Activated gamma-delta T cell treated with Interleukin-2 at 50 U/mL for 16 hours (primary cell): ENCODE data around the gene DNAJC11.

ENCODE experiments used
- DNase-seq: peaks from one replicate; pipeline ENCODE4 v3.0.0-alpha.2; 2020

The DNAJC11 gene

DNA sequence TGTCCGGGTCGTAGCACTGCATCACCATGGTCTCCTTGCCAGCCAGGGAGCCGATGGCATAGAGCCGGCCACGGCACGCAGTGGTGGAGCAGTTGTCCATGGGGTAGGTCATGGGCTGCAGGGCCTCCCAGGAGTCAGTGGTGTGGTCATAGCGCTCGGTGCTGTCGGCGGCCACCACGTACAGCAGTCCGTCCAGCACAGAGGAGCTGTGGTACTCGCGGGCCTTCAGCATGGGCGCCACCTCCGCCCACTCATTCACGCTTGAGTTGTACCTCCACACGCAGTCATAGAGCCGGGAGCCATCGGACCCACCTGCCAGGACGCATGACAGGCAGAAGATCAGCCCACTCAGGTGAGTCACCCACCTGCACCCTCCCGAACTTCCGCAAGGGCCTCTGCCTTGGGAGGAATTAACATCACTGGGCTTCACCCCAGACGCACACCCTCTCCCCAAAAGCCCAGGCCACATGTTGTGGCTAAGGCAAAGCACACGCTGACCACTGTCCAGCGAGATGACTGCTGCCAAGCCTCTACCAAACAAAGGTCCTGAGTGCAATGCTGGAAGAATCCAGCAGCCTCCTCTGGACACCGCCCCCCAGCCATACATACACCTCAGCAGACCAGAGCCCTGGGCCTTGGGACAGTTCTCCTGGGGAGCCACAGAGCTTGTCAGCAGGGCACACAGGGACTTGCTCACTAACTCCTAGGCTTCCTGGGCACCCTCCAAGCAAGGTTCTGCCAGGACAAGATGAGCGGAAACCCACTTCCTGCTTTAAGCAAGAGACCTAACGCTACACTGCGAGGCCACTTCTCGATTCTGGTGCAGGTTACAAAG, 102.3 kb downstream of the DNAJC11 start:
- peak; percentile 50 for DNase-seq

DNA sequence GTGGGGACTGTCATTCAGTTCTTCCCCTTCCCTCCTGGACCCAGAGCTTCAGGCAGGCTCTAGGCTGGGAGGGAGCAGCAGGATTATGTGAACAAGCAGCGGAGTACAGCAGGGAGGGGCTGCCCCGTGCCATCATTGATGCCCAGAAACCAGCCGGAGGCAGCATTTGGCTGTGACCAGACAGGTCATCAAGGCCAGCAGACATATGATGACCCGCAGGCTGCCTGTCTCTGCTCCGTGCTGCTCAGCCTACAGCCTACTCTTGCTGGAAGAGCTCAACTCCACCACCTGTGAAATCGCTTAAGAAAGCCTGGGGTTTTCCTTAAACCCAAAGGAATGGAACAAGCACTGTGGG, 103.9 kb downstream of the DNAJC11 start:
- DNase-seq = no peak

DNA sequence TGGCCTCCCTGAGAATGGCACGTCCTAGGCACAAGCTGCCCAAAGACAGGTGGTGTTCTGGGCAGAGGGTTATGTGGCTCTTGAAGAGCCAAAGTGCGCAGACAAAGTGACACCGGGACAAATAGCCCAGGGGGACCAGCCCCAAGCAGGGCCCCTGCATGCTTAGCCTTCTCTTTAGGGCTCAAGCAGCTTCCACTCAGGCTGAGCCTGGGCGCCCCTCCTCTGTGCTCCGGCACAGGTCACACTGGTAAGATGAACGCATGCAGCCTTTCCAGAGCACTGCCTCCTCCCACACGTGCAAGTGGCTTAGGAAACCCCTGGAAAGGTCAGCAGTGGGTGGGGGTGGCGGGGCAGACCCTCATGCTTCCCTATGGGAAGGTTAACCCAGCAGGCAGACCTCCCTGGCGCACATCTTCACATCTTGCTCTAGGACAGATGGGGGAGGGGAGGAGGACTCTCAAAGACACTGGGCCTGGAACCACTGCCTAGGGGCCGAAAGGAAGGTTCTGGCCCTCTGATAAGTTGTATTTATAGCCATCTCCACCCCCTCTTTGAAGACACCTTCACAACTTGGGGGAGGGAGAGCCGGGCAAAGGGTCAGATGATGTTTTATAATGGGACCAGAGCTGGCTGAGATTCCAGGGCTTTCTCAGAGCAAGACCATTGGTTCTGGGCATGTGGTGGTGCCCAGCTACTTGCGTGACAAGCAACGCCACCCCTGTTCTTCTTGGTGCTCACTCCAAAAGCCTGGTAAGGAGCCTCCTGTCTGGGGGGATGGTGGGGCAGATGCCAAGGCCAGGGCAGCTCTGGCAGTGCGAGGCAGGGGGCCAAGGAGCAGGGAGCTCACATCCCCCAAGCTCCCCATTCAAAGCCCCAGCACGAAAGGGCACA, 104.5 kb downstream of the DNAJC11 start:
- DNase-seq = no peak

DNA sequence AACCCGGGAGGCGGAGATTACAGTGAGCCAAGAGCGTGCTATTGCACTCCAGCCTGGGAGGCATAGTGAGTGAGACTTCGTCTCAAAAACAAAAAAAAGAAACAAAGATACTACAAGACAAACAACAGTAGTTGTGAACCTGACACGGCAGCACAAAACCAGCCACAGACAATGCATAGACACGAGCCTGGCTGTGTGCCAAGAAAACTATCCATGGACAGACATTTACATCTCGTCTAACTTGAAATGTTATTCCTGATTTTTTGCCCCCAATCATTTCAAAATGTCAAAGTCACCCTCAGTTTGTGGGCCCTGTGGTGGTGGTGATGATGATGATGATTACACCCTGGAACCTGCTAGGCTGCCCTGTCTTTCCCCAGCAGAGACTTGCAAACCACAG, 105.3 kb downstream of the DNAJC11 start:
- DNase-seq = no peak

DNA sequence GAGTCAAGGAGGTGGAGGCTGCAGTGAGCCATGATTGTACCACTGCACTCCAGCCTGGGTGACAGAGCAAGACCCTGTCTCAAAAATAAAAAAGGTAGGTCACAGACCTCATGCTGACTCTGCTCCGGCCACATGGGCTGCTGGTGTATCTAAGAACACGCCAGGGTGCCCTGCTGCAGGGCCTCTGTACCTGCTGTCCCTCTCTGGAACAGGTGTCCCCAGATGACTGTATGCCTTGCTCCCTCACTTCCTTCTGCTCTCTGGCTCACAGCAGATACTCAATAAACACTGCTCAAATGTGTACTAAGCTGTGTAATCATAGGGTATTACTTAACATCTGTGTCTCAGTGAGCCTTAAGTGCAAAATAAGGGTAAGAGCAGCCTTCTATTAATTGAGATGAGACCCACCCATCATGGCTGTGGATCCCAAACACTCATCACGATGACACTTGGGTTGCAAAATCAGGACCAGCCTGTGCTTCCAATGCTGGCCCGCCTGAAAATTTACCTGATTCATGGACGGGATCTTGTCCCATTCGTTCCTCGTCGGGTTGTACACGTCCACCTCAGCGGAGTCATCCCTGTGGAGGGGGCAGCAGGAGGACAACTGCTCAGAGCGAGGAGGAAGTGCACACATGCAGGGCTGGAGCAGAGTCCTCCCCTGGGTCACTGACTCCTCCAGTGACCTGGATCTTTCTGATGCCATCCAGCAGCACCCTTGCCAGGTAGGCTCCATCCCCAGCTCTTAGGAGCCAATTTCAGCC, 106.5 kb downstream of the DNAJC11 start:
- DNase-seq = no peak

DNA sequence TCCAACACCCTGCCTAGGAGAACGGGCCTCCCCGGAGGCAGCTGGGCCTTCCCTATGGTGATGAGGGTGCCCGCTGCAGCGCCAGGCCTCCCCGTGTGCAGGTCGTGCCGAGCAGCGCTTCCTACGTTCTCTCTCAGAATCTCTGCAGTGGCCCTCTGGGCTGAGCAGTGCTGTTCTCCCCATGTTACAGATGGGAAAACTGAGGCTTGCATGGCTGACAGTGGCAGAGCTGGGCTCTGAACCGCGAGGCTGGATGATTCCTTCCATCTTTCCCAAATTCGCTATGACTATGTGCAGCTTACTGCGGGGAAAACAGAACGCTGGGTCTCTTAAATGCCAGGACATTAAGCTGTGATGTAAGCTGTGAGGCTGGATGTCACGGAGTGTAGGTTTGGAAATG, 107.8 kb downstream of the DNAJC11 start:
- no peak for DNase-seq

GRCh38 chr1:6592865-6593593, 108.6 kb downstream of the DNAJC11 start:
- DNase-seq = no peak

DNA sequence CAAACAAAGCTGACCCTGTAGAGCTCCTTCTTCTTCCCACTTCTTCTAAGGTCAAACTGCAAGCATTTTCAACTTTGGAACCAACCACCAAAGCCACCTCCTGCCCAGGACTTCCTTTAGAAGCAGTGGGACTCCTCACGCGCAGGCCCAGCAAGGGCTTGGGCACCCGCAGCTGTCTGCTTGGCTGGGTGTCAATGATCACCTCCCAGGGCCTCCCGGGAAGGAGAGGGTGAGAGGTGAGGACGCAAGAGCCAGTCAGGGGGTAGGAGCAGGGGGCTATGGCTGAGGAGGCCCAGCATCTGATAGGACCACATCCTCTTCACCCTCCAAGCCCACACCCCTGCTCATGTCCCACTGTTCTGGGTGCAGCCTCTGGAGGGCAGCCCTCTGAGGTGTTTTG, 109.2 kb downstream of the DNAJC11 start:
- DNase-seq = no peak

DNA sequence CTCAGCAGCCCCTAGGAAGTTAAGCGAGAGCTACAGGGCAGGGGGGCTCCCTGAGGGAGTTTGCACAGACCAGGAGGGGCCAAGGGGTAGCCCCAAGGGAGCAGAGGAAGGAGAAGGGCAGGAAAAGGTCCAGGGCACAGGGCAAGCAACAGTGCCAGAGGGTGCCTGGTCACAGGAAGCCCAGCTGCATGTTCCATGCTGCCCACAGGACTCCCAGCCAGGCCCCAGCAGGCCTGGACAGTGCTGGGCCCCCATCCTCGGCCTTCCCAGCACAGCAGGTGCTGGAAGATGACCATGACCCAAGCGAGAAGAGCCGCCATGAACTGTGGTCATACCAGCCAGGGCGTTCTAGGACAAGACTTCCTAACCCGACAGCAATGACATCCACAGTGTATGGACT, 110.0 kb downstream of the DNAJC11 start:
- DNase-seq = no peak

DNA sequence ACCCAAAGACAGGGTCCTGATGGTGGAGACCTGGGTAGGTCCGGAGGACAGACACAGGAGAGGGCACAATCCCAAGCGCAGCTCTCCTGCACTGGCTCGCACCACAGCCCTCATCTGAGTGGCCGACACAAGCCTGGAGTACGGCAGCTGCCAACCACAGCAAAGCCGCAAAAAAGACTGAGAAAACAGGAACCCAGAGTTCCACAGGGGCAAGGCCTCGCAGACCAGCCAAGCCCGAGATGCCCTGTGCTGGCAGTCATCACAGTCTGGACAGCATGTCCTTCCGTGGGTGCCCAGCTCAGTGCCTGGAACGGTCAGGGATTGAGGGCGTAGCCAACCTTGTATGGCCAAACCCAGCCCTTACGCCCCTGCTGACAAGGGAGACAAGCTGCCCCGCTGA, 110.4 kb downstream of the DNAJC11 start:
- DNase-seq = no peak

- DNase-seq = no peak
Measured at GRCh38 chr1:6590046-6590445, 111.6 kb downstream of the DNAJC11 start.

GRCh38 chr1:6588893-6589520, 112.6 kb downstream of the DNAJC11 start:
- DNase-seq = no peak

DNA sequence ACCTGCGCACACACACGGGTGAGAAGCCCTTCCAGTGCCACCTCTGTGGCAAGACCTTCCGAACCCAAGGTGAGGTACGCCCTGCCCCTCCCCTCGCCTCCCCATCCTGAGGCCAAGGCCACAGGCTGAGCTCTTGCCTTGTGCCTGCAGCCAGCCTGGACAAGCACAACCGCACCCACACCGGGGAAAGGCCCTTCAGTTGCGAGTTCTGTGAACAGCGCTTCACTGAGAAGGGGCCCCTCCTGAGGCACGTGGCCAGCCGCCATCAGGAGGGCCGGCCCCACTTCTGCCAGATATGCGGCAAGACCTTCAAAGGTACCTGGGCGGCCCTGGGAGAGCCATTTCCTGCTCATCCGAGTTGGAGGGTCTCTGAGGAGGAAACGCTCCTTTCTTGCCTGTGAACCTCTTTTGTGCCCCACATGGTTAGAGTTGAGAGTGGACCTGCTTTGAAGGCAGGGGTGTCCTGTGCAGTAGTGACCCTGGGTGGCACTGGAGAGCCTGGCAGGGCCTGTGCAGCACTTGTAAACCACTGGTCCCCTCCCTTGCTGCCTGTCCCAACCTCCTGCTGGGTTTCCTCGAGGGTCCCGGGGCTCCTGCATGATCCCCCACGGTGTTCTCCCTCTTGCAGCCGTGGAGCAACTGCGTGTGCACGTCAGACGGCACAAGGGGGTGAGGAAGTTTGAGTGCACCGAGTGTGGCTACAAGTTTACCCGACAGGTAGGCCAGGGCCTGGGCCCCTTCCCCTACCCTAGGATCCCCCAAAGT, 113.3 kb downstream of the DNAJC11 start:
- DNase-seq = no peak

DNA sequence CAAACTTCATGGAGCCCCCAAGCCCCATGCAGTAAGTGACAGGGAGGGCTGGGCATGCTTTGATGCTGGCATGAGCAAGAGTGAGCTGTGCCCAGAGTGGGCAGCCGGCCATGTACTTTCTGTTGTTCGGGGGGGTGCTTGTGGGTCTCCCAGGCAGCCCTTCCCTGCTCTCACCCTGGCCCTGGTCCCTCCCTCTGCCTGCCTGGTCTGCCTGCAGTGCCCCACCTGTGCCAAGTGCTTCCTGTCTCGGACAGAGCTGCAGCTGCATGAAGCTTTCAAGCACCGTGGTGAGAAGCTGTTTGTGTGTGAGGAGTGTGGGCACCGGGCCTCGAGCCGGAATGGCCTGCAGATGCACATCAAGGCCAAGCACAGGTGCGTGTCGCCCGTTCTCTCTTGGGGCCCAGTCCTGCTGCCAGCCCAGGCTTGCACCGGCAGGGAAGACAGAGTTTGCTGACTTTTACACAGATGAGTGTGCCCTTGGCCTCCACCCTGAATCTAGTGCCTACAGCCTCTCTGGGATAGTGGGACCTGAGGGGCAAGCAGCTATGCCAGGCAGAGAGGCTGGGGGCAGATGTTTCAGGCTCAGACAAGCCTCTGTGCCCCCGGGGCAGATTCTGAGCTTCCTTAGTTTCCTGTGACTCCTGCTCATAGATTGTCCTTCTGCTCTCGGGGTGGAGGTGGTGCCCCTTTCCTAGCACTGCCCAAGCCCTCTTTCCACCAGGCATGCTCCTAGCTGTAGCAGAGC, 114.2 kb downstream of the DNAJC11 start:
- no peak for DNase-seq

GRCh38 chr1:6586404-6586816, 115.2 kb downstream of the DNAJC11 start:
- no peak for DNase-seq

- DNase-seq = no peak
Measured at GRCh38 chr1:6585841-6586240, 115.8 kb downstream of the DNAJC11 start.

DNA sequence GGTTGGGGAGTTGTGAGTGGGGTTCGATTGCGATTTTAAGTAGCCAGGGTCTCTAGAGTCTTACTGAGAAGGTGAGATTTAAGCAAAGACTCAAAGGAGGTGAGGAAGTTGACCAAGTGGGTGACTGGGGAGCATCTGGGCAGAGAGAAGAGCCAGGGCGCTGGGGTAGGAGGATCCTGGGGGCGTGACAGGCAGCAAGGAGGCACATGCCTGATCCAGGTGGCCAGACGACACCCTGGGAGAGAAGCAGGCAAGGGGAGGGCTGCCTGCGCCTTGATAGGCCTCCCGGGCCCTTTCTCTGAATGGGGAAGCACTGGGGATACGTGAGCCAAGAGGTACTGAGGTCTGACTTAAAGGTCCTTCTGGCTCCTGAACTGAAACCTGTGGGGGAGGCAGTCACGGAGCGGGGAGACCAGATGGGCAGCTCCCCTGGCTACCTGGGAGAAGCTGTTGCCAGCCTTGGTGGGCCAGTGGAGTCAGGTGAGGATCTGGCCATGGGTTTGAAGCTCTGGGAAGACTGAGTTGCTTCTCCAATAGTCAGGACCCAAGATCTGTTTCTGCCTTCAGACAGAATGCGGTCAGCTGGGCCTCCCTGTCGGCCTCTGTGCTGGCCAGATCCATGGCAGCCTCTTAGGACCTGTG, 116.4 kb downstream of the DNAJC11 start:
- DNase-seq = no peak
